Measurements from ENCODE around the gene XAB2. TPM values are rescaled to one million over a fixed set of nuclear protein-coding genes. Genes with fewer than 3 reads are reported as not detected.

XAB2 gene
- polyA plus RNA-seq, 1 donor from 2014 or later: 19.6 TPM

DNA sequence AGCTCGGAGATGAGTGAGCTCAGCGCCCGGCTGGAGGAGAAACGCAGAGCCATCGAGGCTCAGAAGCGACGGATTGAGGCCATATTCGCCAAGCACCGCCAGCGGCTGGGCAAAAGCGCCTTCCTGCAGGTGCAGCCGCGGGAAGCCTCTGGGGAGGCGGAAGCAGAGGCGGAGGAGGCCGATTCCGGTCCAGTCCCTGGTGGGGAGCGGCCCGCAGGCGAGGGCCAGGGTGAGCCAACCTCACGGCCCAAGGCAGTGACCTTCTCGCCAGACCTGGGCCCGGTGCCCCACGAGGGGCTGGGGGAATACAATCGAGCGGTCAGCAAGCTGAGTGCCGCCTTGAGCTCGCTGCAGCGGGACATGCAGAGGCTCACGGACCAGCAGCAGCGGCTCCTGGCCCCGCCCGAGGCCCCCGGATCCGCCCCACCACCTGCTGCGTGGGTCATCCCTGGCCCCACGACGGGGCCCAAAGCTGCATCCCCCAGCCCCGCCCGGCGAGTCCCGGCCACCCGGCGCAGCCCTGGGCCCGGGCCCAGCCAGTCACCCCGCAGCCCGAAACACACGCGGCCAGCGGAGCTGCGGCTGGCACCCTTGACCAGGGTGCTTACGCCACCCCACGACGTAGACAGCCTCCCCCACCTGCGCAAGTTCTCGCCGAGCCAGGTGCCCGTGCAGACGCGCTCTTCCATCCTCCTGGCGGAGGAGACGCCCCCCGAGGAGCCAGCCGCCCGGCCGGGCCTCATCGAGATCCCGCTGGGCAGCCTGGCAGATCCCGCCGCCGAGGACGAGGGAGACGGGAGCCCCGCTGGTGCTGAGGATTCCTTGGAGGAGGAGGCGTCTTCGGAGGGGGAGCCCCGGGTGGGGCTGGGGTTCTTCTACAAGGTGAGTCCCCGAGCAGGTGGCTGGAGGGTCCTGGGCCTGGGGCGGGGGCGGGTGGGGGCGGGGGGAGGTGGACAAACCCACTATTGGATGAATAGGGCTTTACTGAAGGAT lies 16.8 kb downstream of the XAB2 start:
- TF ChIP-seq EP300 (conservative IDR thresholded peaks at IDR 0.05; ENCODE audit: poor library complexity, severe bottlenecking) (no peak), CTCF (IDR thresholded peaks at IDR 0.05; ENCODE audit: poor library complexity, severe bottlenecking) (no peak), SMC3 (conservative IDR thresholded peaks at IDR 0.05; ENCODE audit: poor library complexity) (no peak), MXI1 (conservative IDR thresholded peaks at IDR 0.05; ENCODE audit: poor library complexity, severe bottlenecking) (no peak), EZH2 (IDR thresholded peaks at IDR 0.05; ENCODE audit: borderline replicate concordance, insufficient read depth, low read length, poor library complexity, severe bottlenecking) (no peak), RAD21 (conservative IDR thresholded peaks at IDR 0.05) (no peak), TAF1 (IDR thresholded peaks at IDR 0.05; ENCODE audit: low read depth) (no peak), POLR2AphosphoS5 (IDR thresholded peaks at IDR 0.05) (no peak), REST (IDR thresholded peaks at IDR 0.05; ENCODE audit: borderline replicate concordance) (no peak)
- Histone ChIP-seq H3K27me3 (ENCODE audit: insufficient read depth, low read depth, low read length) (no peaks in the 10 kb centered on the region), H3K79me2 (replicated peaks; ENCODE audit: insufficient read depth, low read length) (no peaks in the 10 kb centered on the region), H3K4me3 (ENCODE audit: low read length) (no peak overlapping the region), H3K9me3 (ENCODE audit: low read length) (no peaks in the 10 kb centered on the region), H3K9me2 (ENCODE audit: insufficient read depth, low read length) (no peaks in the 10 kb centered on the region), H3K9ac (ENCODE audit: low read length) (no peak overlapping the region), H4K20me1 (ENCODE audit: insufficient read depth) (no peaks in the 10 kb centered on the region), H2AFZ (ENCODE audit: low read depth, low read length) (no peak overlapping the region), H3K36me3 (ENCODE audit: insufficient read depth, low read length) (peaks cover 5% of the 10 kb centered on the region), H3K4me2 (ENCODE audit: low read length) (no peak overlapping the region), H3F3A (ENCODE audit: insufficient read depth, low read length, poor library complexity, severe bottlenecking) (no peaks in the 10 kb centered on the region), H3K27ac (ENCODE audit: low read length) (no peak overlapping the region)

DNA sequence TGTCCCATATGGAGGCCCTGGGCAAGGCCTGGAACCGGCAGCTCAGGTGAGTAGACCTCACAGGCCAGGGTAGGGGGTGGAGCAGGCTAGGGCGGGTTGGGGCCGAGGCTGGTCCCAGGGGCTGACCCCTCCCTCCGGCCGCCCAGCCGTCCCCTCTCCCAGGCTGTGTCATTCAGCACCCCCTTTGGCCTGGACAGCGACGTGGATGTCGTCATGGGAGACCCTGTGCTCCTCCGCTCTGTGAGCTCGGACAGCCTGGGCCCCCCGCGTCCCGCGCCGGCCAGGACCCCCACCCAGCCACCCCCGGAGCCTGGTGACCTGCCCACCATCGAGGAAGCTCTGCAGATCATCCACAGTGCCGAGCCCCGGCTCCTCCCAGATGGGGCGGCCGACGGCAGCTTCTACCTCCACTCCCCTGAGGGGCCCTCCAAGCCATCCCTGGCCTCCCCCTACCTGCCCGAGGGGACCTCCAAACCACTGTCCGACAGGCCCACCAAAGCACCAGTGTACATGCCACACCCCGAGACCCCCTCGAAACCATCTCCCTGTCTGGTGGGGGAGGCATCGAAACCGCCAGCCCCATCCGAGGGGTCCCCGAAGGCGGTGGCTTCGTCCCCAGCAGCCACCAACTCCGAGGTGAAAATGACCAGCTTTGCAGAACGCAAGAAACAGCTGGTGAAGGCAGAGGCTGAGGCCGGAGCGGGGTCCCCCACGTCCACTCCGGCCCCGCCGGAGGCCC lies 17.6 kb downstream of the XAB2 start:
- Histone ChIP-seq H3K9ac (ENCODE audit: low read length) (no peak overlapping the region), H3K36me3 (ENCODE audit: insufficient read depth, low read length) (peaks cover 5% of the 10 kb centered on the region), H3K27me3 (ENCODE audit: insufficient read depth, low read depth, low read length) (no peaks in the 10 kb centered on the region), H2AFZ (ENCODE audit: low read depth, low read length) (no peak overlapping the region), H4K20me1 (ENCODE audit: insufficient read depth) (no peaks in the 10 kb centered on the region), H3K4me2 (ENCODE audit: low read length) (no peak overlapping the region), H3K9me3 (ENCODE audit: low read length) (no peaks in the 10 kb centered on the region), H3K4me3 (ENCODE audit: low read length) (no peak overlapping the region), H3K9me2 (ENCODE audit: insufficient read depth, low read length) (no peaks in the 10 kb centered on the region), H3K27ac (ENCODE audit: low read length) (no peak overlapping the region), H3F3A (ENCODE audit: insufficient read depth, low read length, poor library complexity, severe bottlenecking) (no peaks in the 10 kb centered on the region), H3K79me2 (replicated peaks; ENCODE audit: insufficient read depth, low read length) (no peaks in the 10 kb centered on the region)
- TF ChIP-seq POLR2AphosphoS5 (IDR thresholded peaks at IDR 0.05) (no peak), REST (IDR thresholded peaks at IDR 0.05; ENCODE audit: borderline replicate concordance) (no peak), EP300 (conservative IDR thresholded peaks at IDR 0.05; ENCODE audit: poor library complexity, severe bottlenecking) (no peak), EZH2 (IDR thresholded peaks at IDR 0.05; ENCODE audit: borderline replicate concordance, insufficient read depth, low read length, poor library complexity, severe bottlenecking) (no peak), MXI1 (conservative IDR thresholded peaks at IDR 0.05; ENCODE audit: poor library complexity, severe bottlenecking) (no peak), RAD21 (conservative IDR thresholded peaks at IDR 0.05) (no peak), TAF1 (IDR thresholded peaks at IDR 0.05; ENCODE audit: low read depth) (no peak), CTCF (IDR thresholded peaks at IDR 0.05; ENCODE audit: poor library complexity, severe bottlenecking) (no peak), SMC3 (conservative IDR thresholded peaks at IDR 0.05; ENCODE audit: poor library complexity) (no peak)

All from neural cell (in vitro differentiated cells).